ENCODE measurements around the gene PRR22.

Gene PRR22

DNA sequence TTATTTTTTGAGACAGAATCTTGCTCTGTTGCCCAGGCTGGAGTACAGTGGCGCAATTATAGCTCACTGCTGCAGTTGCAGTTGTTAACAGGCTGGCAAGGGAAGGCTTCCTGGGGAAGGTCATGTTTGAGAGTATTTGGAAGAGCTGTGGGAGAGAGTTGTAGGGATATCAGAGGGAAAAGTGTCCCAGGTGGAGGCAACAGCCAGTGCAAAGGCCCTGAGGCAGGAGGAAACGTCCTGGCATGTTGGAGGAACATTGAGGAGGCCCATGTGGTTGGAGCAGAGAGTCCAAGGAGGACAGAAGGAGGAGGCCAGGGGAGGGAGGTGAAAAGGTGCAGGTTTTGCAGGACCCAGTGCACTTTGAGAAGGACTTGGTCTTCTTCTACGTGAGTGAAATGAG lies 8.6 kb upstream of the PRR22 start:
- TF ChIP-seq, protein P1, sequence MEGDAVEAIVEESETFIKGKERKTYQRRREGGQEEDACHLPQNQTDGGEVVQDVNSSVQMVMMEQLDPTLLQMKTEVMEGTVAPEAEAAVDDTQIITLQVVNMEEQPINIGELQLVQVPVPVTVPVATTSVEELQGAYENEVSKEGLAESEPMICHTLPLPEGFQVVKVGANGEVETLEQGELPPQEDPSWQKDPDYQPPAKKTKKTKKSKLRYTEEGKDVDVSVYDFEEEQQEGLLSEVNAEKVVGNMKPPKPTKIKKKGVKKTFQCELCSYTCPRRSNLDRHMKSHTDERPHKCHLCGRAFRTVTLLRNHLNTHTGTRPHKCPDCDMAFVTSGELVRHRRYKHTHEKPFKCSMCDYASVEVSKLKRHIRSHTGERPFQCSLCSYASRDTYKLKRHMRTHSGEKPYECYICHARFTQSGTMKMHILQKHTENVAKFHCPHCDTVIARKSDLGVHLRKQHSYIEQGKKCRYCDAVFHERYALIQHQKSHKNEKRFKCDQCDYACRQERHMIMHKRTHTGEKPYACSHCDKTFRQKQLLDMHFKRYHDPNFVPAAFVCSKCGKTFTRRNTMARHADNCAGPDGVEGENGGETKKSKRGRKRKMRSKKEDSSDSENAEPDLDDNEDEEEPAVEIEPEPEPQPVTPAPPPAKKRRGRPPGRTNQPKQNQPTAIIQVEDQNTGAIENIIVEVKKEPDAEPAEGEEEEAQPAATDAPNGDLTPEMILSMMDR (IDR thresholded peaks at IDR 0.05; ENCODE audit: control insufficient read depth, insufficient read depth, low read depth, low read length, missing control alignments), result no peak

GRCh38 chr19:5792224-5792623 lies 7.7 kb upstream of the PRR22 start:
- H3K4me3 ChIP-seq (ENCODE audit: control insufficient read depth, low read depth, low read length), result no peak overlapping the region
- no peak for DNase-seq (ENCODE audit: low read depth)
- TF ChIP-seq, protein P1 (IDR thresholded peaks at IDR 0.05; ENCODE audit: control insufficient read depth, insufficient read depth, low read depth, low read length, missing control alignments), result no peak

More for the DNA sequence above, 8.6 kb upstream of the PRR22 start:
- no peak overlapping the region for H3K4me3 ChIP-seq (ENCODE audit: control insufficient read depth, low read depth, low read length)
- no peak for DNase-seq (ENCODE audit: low read depth)

DNA sequence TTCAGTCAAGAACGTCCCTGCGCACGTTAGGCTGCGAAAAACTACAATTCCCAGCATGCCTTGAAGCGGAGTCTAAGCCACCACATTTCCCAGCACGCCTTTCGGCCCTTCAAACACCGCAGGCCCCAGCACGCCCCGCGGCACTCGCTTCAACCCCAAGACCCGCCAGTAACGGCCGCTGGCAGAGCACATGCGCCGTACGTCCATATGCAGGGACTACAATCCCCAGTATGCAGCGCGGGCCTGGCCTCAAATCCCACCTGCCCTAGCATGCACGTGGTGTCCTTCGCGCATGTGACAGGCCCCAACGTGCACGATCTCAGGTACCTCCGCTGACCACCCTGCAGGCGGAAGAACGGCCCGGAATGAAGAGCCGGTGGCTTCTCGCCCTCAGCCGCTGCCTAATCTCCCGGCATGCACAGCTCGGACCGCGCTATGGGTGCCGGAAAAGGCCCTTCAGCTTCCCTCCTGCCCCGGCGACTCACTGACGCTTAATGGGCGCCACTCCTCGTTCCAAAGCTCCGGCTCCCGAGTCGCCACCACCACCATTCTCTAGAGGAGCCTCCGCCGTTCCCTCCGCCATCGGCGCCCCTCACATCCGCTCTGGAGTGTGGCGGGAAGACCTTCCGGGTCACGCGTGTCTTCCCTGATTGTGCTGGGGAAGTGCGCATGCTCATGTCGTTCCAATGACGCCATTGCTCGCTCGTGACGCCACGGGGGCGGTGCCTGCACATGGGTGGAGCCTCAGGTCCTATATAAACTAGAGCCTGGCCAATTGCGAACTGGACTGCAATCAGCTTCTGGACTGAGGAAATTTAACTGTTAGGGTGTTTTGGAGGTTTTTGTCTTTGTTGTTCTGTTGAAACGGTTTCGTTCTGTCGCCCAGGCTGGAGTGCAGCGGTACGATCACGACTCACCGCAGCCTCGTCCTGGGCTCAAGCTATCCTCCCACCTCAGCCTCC lies 6.3 kb upstream of the PRR22 start, which contains the start of gene DUS3L:
TSS of gene DUS3L (minus strand) at position 605 of the 962 bp plus-strand sequence. CDS start at position 583, 22 bp downstream.
- peak within 1 kb of the TSS; percentile 55 for H3K4me3 ChIP-seq (ENCODE audit: control insufficient read depth, low read depth, low read length)
- DNase-seq (ENCODE audit: low read depth), result peak; percentile 92

GRCh38 chr19:5789886-5790558 lies 5.5 kb upstream of the PRR22 start:
- TF ChIP-seq, protein P1 (IDR thresholded peaks at IDR 0.05; ENCODE audit: control insufficient read depth, insufficient read depth, low read depth, low read length, missing control alignments), result no peak
- H3K4me3 ChIP-seq (ENCODE audit: control insufficient read depth, low read depth, low read length), result peak overlapping the region; percentile 55
- DNase-seq (ENCODE audit: low read depth), result no peak

More for the DNA sequence above, 6.3 kb upstream of the PRR22 start, which contains the start of gene DUS3L:
- TF ChIP-seq, protein P1 (IDR thresholded peaks at IDR 0.05; ENCODE audit: control insufficient read depth, insufficient read depth, low read depth, low read length, missing control alignments), result no peak

DNA sequence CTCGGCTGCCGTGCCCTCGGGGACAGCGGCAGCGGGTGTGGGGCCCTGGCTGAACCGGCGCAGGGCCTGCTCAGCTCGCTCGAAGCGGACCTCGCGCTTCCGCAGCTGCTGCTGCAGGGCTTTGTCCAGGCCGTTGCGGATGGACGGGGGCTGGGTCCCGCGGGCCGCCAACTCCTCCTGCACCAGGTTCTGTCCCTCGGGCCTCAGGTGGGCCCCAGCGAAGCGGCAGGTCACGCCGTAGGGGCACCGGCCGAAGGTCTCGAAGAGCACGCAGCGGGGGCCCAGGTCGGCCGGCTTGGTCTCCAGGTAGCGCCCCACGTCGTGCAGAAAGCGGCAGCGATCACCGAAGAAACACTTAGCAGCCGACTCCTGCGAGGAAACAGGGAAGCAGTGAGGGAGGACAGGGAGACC lies 4.8 kb upstream of the PRR22 start:
- no peak for DNase-seq (ENCODE audit: low read depth)
- no peak overlapping the region for H3K4me3 ChIP-seq (ENCODE audit: control insufficient read depth, low read depth, low read length)
- TF ChIP-seq, protein P1 (IDR thresholded peaks at IDR 0.05; ENCODE audit: control insufficient read depth, insufficient read depth, low read depth, low read length, missing control alignments), result no peak

DNA sequence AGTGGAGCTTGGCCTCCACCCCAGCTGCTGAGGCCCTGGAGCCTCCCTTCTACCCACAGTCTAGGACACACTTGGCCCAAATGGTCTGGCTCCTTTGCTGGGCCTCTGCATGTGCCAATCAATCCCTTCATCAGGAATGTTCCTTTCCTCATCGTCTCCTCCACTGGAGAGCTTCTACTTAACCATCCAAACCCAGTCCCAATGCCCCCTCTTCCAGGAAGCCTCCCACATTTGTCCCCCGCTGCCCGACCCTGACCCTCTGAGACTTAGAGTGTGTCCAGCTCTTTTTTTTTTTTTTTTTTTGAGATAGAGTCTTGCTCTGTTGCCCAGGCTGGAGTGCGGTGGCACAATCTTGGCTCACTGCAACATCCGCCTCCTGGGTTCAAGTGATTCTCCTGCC lies 3.9 kb upstream of the PRR22 start:
- no peak for DNase-seq (ENCODE audit: low read depth)
- TF ChIP-seq, protein P1 (IDR thresholded peaks at IDR 0.05; ENCODE audit: control insufficient read depth, insufficient read depth, low read depth, low read length, missing control alignments), result no peak
- no peak overlapping the region for H3K4me3 ChIP-seq (ENCODE audit: control insufficient read depth, low read depth, low read length)

Data from AG09309 (cell line).